H7 (cell line): ENCODE results near the gene PRKCB. TPM values are rescaled to one million over a fixed set of nuclear protein-coding genes. Genes with fewer than 3 reads are reported as not detected.

Experiments
- DNase-seq: peaks from one replicate; pipeline ENCODE4 v3.0.0; 2012
- H3K27me3 ChIP-seq: 2 replicates; pipeline ENCODE4 v1.6.0; 2011; ENCODE audit warnings: mild to moderate bottlenecking, low read length; ENCODE audit not compliant: control insufficient read depth, insufficient read depth
- H3K36me3 ChIP-seq: replicated peaks from 2 replicates; pipeline ENCODE4 v1.5.1; 2011; ENCODE audit warnings: low read length; ENCODE audit not compliant: control insufficient read depth, insufficient read depth
- H3K4me3 ChIP-seq: 2 replicates; pipeline ENCODE4 v1.5.1; 2011; ENCODE audit warnings: low read depth, mild to moderate bottlenecking, control low read depth, low read length, moderate library complexity; ENCODE audit not compliant: insufficient read depth
- total RNA-seq: library from RNA; depleted of rRNA; stranded (reverse); fragments of >200 nt; shearing (Covaris generic); gene quantifications from 2 replicates; pipeline ENCODE4 v1.2.3, GENCODE V29; 2014

PRKCB gene
- total RNA-seq, 1 experiment from 2014 or later = 0.80 TPM

- Histone ChIP-seq H3K27me3 (no peaks in the 10 kb centered on the region), H3K4me3 (no peak overlapping the region), H3K36me3 (no peaks in the 10 kb centered on the region)
- no peak for DNase-seq
Measured at GRCh38 chr16:24124291-24124690, 288.5 kb downstream of the PRKCB start.

DNA sequence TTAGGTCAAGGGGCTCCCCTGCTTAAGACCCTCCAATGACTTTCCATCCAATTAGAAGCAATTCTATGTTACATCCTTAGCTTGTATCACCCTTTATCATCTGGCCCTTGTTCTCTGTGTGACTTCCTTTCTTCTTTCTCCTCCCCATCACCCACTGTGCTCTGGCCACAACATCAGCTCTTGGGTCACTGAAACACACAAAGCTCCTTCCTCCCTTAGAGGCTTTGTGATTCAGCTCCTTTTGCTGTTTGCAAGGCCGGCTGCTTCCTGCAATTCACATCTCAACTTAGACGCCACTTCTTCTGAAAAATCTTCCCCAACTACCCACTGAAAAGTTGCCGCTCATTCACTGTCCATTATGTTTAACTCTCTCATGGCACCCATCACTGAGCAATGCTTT lies 289.4 kb downstream of the PRKCB start:
- peak; percentile 21 for DNase-seq
- Histone ChIP-seq H3K27me3 (no peaks in the 10 kb centered on the region), H3K36me3 (no peaks in the 10 kb centered on the region), H3K4me3 (no peak overlapping the region)

- DNase-seq = no peak
- H3K36me3 ChIP-seq = no peaks in the 10 kb centered on the region
- no peak overlapping the region for H3K4me3 ChIP-seq
- H3K27me3 ChIP-seq = no peaks in the 10 kb centered on the region
Measured at GRCh38 chr16:24129412-24129918, 293.7 kb downstream of the PRKCB start.

- H3K36me3 ChIP-seq = no peaks in the 10 kb centered on the region
- DNase-seq = no peak
- no peaks in the 10 kb centered on the region for H3K27me3 ChIP-seq
- no peak overlapping the region for H3K4me3 ChIP-seq
Measured at GRCh38 chr16:24130494-24131085, 294.8 kb downstream of the PRKCB start.

DNA sequence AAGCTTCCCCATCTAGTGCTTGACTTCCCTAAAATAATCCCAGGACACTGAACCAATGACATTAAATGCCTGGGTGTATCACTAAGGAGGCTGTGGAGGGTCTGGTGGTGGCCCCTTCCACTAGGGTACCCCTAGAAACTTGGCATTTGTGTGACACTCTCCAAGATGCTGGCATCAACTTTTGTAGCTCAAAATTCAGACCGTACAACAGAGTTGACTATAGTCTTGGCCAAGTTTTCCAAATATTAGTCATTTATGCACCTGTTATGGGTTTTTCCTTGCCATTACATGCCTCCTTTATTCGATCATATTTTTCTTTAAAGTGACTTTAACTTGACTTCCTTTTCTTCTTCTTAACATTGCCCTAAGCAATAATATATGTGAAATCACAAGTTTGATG lies 295.5 kb downstream of the PRKCB start:
- H3K36me3 ChIP-seq = no peaks in the 10 kb centered on the region
- no peak for DNase-seq
- H3K4me3 ChIP-seq = no peak overlapping the region
- no peaks in the 10 kb centered on the region for H3K27me3 ChIP-seq

GRCh38 chr16:24132048-24132796 lies 296.4 kb downstream of the PRKCB start:
- Histone ChIP-seq H3K27me3 (no peaks in the 10 kb centered on the region), H3K4me3 (no peak overlapping the region), H3K36me3 (no peaks in the 10 kb centered on the region)
- DNase-seq = no peak

GRCh38 chr16:24132797-24133155 lies 297.0 kb downstream of the PRKCB start:
- Histone ChIP-seq H3K36me3 (no peaks in the 10 kb centered on the region), H3K4me3 (no peak overlapping the region), H3K27me3 (no peaks in the 10 kb centered on the region)
- DNase-seq = no peak

DNA sequence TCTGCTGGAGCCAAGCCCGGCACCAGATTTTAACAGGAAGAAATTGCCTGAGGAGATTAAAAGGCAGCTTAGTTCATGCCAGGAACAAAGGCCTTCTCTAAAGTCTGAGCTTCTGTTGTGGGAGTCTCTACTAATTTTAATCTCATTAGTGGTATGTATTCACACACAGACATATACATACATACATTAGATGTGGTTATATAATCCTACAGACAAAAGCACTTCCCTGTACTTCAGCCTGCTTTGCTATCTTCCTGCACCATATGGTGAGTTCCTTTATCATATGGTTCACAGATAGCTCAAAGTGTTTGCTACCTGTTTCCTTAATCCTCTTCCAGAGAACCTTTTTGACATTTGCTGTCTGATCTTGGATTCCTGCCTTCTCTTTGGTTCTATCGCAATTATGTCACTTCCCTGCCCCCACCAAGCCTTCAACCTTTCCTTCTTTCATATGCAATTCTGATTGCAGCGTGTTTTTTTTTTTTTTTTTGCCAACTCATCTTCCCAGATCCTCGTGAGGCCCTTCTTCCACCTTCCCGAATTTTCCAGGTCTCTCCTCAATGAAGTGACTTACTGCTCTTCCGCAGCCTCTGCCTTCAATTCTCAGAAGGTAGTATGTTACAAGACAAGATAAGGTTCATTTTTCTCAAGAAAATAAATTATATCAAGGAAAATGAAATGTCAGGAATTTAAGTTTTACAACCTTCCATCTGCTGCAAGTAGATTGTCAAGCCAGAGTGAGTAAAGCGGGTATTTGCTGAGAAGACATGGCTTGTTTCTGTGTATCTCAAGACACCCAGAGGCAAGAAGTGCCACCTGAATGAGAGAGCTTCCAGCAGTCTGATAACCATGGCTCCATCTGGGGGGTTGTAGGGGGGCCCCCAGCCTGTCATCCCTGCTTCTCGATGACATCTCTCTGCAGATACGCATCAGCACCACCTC lies 300.1 kb downstream of the PRKCB start:
- H3K4me3 ChIP-seq = no peak overlapping the region
- H3K27me3 ChIP-seq = no peaks in the 10 kb centered on the region
- H3K36me3 ChIP-seq = no peaks in the 10 kb centered on the region
- DNase-seq = no peak

DNA sequence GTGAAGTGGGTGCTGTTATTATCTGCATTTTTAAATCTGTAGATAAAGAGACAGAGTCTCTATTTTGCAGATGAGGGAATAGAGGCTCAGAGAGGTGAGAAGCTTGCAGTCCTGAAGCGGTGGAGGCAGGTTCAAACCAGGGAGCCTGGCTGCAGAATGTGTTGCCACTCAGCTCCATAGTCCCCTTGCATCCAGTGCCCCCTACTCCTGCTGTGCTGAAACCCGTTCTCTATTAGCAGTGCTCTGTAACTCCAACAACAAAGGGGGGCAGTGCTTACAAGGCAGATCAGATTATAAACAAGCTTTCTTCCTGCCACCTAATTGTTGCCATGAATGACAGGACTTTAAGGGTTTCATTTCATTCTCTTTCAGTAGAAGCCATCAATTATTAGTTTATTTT lies 302.2 kb downstream of the PRKCB start:
- DNase-seq = no peak
- Histone ChIP-seq H3K36me3 (no peaks in the 10 kb centered on the region), H3K4me3 (no peak overlapping the region), H3K27me3 (no peaks in the 10 kb centered on the region)

DNA sequence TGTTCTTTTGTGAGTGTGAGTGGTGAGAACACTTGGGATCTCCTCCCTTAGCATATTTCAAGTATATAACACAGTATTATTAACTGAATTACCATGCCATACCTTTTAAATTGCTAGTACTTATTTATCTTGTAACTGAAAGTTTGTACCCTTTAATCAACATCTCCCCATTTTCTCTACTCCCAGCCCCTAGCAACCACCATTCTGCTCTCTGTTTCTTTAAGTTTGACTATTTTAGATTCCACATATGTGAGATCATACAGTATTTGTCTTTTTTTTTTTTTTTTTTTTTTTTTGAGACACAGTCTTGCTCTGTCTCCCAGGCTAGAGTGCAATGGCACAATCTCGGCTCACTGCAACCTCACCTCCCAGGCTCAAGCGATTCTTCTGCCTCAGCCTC lies 302.8 kb downstream of the PRKCB start:
- Histone ChIP-seq H3K36me3 (no peaks in the 10 kb centered on the region), H3K4me3 (no peak overlapping the region), H3K27me3 (no peaks in the 10 kb centered on the region)
- DNase-seq = no peak

DNA sequence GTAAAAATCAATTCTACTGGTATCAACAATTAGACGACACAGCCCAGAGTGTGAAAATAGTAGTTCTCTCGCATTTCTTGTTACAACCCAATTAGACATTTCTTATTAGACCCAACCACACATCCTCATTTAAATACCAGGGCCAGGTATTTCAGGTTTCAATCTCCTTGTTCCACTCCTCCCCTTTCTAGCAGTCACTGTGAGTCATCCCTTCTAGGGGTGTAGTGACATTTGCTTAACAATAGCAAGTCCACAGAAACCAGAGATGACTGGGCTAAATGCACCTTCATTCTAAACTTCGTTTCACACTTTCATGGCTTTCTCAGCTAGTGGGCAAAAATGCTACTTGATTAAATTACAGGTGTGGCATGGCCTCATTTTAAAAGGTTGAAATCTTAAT lies 303.5 kb downstream of the PRKCB start:
- peak; percentile 69 for DNase-seq
- H3K4me3 ChIP-seq = no peak overlapping the region
- no peaks in the 10 kb centered on the region for H3K36me3 ChIP-seq
- no peaks in the 10 kb centered on the region for H3K27me3 ChIP-seq

DNA sequence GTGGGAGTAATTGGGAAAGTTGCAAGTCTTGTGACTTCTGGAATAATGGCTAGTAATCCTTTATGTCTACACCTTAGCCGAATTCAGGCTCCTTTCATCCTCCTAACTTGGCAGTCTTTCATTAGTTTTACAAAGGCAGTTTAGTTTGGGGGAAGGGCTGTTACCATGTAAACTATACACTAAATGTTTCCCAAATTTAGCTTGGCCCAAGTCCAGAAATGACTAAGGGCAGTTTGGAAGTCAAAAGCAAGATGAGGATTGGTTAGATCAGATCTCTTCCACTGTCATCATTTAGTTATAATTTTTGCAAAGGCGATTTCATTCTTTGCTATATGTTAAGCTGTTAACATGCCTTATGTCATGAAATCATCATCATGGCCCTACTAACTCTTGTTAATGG lies 304.9 kb downstream of the PRKCB start:
- DNase-seq = no peak
- Histone ChIP-seq H3K36me3 (no peaks in the 10 kb centered on the region), H3K27me3 (no peaks in the 10 kb centered on the region), H3K4me3 (no peak overlapping the region)

- H3K4me3 ChIP-seq = no peak overlapping the region
- no peaks in the 10 kb centered on the region for H3K36me3 ChIP-seq
- no peak for DNase-seq
- no peaks in the 10 kb centered on the region for H3K27me3 ChIP-seq
Measured at GRCh38 chr16:24141466-24141865, 305.7 kb downstream of the PRKCB start.

- no peaks in the 10 kb centered on the region for H3K36me3 ChIP-seq
- DNase-seq = no peak
- no peak overlapping the region for H3K4me3 ChIP-seq
- H3K27me3 ChIP-seq = no peaks in the 10 kb centered on the region
Measured at GRCh38 chr16:24141917-24142316, 306.1 kb downstream of the PRKCB start.

DNA sequence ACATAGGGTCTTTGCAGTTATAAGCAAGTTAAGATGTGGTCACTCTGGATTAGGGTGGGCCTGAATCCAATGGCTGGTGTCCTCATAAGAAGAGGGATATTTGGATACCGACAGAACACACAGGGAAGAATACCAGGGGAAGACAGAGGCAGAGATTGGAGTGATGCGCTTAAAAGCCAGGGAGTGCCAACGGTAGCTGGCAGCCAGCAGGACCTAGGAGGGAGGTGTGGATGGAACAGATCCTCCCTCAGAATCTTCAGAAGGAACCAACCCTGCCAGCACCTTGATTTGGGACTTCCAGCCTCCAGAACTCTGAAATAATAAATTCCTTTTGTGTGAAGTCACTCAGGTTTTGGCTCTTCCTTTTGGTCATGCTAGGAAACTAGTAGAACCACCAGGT lies 310.1 kb downstream of the PRKCB start:
- H3K4me3 ChIP-seq = no peak overlapping the region
- H3K27me3 ChIP-seq = no peaks in the 10 kb centered on the region
- H3K36me3 ChIP-seq = no peaks in the 10 kb centered on the region
- DNase-seq = no peak
